ENCODE data around the gene SLC4A1.
"Not testable (repeated sequence)": the region's sequence is repeated elsewhere in the genome, so short reads cannot be mapped to it uniquely, and the experiment has no call there.

The SLC4A1 gene

GRCh38 chr17:44255915-44256314 lies 12.0 kb downstream of the SLC4A1 start:
- no peak for DNase-seq

DNA sequence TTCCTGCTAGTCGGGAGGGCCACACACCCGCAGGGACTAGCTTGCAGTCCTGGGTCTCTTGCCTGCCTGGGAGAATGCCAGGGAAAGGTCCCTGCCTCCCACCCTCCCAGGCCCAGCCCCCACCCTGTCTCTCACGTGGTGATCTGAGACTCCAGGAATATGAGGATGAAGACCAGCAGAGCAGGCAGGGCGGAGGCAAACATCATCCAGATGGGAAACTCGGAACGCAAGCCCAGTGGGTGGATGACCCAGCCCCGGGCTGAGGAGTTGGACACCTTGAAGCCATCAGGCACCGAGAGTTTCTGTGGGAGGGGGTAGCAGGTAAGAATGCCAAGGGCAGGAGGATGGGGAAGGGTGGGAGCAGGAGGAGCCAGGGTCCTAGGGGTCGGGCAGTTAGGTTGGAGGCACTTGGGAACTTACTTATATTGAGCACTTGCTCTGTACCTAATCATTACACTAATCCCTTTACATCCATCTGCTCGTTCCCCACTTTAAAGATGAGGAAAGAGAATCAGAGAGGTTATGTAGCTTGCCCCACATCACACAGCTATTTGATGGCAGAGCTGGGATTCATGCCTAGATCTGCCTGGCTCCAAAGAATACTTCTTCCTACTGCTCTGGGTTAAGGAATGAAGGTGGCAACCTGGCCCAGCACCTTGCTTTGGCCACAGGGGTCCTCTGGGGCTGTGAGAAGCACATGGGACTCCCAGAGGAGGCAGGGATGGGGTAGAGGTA lies 13.4 kb downstream of the SLC4A1 start:
- DNase-seq: no peak

GRCh38 chr17:44253006-44253405 lies 14.9 kb downstream of the SLC4A1 start:
- no peak for DNase-seq

GRCh38 chr17:44251062-44251461 lies 16.9 kb downstream of the SLC4A1 start:
- no peak for DNase-seq

DNA sequence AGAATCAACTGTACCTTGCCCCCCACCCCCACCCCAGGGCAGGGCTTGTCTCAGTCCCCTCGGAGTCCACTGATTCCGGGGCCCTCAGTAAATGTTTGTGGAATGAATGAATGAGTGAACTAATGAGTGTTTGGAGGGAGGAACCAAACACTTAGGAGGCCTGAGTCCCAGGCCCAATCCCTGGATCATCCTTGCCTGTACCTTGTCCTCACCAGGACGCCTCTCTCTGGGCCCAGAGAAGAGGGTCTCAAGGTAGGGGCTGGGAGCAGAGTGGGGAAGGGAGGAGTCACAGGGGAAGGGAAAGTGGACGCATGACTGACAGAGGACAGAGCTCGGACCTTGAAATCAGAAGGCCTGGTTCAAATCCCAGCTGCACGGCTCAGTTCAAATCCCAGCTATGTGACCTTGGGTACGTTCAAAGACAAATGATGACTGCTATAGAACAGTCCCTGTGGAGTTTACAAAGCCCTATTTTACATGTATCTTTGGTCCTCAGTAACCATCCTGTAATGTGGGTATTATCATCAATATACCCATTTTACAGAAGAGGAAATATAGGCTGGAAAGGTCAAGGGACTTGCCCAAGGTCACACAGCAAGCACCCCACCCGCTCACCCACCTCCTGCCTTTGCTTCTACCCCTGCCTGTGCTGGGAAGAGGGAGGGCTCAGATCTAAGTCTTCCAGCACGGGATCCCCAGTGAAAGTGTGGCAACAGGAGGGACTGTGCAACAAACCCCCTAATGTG lies 18.3 kb downstream of the SLC4A1 start:
- no peak for DNase-seq

DNA sequence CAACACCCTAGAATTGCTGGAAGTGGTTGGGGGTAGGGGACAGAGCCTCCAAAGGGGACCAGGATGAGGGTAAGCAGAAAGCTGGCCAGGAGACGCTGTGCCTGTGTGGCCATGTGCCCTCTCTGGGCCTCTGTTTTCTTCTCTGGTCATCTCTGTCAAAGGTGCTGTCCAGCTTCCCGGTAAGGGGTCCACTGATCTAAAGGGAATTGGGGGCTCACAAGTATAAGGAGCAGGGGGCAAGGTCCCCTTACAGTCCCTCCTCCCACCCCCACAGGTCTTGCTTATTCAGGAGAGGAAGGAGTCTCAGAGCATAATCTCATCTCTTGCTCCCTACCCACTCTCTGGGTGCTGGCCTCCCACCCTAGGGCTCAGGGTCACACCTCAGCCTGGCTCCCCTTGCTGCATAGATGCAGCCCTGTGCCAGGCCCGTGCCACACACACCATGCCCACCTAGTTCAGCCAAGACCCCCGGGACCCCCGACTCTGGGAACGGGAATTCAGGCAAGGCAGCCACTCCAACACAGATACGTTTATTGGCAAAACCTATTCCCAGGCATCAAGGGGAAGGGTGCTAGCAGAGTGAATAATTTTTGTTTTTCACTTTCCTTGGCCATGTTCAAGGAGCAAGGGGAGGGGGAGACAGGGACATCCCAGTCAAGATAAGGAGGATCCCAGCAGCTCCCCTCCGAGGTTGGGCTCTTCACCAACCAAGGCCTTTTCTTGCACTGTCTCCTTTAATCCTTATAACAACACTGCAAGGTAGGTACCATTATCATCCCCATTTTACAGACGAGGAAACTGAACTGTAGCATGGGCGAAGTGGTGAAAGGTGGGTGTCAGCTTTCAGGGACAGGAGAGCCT lies 19.8 kb downstream of the SLC4A1 start:
- no peak for DNase-seq

- no peak for DNase-seq
Measured at GRCh38 chr17:44247440-44247841, 20.5 kb downstream of the SLC4A1 start.

DNA sequence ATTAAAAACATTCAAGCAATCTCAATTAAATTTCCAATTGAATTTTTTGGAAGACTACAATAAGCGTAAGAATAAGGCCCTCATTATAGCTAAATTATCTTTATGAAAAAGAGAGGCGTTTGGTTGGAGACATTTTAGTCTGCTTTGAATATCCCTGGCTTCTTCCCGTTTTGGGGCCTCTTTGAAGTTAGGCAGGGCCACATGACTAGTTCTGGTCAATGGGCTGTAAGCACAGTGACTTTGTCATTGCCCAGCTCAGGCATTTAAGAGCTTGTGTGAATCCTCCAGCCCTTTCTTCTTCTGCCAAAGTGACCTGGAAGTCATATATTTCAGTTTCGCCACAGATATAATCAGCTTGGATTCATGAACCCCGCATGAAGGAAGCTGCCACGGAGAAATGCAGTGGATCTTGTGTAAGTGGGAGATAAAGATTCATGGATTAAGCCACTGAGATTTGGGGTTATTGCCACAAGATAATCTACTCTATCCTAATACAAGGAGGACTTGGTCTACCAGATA lies 26.8 kb downstream of the SLC4A1 start:
- no peak for DNase-seq

- DNase-seq: not testable (repeated sequence)
Measured at GRCh38 chr17:44237886-44238285, 30.0 kb downstream of the SLC4A1 start.

- no peak for DNase-seq
Measured at GRCh38 chr17:44236444-44236991, 31.4 kb downstream of the SLC4A1 start.

DNA sequence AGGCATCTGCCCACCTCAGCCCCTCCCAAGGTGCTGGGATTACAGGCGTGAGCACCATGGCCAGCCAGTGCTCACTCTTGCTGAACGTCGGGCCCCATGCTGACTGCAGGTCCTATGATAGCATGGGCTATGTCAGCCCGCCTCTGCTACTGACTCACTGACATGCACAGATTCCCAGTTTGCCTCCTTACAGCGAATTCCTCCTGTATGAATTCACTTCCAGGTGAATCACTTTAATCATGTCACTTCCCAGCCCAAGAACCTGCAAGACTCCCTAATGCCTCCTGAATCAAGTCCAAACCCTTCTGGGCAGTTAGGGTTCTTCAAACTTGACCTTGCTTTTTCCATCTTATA lies 32.4 kb downstream of the SLC4A1 start:
- DNase-seq: peak; percentile 30

GRCh38 chr17:44233582-44233981 lies 34.4 kb downstream of the SLC4A1 start:
- DNase-seq: no peak

GRCh38 chr17:44232061-44232460 lies 35.9 kb downstream of the SLC4A1 start:
- no peak for DNase-seq

DNA sequence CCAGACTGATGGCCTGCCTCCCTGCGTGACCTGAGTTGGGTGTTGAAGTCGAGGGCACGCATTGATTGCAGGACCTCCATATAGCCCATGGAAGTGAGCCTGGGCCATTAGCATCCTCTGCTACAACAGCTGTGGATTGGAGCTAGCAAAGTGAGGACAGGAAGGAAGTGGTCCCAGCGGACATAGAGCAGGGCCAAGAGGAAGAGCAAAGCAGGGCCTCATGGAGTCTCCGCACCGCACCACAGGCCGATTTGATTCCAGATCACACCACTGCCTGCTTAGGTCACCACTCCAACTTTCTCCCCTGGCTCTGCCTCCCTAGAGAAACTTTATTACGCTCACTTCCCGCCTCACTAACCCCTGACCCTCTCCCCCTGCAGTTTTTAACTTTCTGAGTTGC lies 37.8 kb downstream of the SLC4A1 start:
- DNase-seq: no peak

DNA sequence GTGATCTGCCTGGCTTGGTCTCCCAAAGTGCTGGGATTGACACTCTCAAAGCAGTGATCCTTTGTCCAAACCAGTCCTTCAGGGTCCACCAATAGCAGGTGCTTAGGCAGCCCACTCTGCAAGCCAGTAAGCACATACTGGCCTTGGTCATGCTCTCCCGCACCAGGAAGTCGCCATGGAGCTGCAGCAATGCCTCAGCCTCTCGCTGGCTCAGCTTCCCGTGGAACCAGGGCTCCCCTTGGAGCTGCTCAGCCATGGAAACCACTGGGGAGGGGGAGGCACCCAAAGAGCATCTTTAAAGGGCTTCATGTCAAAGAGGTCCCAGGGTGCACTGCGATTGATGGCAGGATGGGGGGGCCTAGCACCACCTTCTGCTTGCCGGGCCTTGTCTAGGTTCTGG lies 38.8 kb downstream of the SLC4A1 start:
- DNase-seq: no peak

- peak; percentile 33 for DNase-seq
Measured at GRCh38 chr17:44223541-44224071, 44.3 kb downstream of the SLC4A1 start.

- peak; percentile 79 for DNase-seq
Measured at GRCh38 chr17:44222112-44222869, 45.6 kb downstream of the SLC4A1 start.

DNA sequence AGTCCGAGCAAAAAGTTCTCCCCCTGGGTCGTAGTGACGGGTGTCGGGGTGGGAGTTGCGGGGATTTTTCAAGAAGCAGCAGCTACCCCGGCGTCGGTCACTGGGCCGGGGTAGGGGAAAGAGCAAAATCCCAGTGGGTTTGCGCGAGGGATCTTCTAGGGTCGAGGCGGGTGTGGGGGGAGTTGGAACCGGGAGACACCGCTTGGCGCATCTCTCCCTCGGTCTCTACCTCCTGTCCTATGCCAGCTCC lies 46.1 kb downstream of the SLC4A1 start:
- no peak for DNase-seq

DNA sequence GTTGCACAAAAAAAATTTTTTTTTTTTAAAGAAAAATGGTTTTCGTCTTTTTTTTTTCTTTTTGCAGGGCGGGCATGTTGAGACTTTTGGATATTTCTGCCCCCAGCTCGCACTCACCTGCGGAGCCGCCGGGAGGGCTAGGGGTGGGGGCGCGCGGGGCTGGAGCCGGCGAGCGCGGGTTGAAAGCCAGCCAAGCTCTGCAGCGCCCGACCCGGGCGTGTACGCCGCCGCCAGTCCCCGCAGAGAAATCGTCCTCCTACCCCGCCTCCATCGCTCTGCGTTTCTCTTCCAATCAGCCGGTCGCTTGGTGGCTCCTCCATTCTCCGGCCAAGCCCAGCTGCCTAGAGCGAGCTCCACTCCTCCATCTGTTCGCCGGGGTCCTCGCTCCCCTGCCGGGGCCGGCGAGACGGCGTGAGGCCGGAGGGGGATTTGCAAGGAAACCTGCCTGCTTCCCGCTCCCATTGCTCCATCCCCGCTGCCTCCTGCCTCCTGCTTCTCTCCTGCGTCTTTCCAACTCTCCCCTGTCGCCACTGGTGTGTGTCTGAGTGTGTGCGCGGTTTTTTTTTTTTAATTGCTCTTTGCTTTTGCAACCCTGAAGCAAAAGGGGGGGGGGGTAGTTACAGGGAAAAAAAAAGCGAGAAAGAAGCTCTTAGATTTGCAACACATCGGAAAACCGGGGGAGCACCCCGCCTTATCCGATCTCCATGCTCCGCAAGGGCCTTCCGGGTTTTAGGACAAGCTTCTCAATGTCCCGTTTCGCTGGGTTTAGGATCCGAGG lies 46.7 kb downstream of the SLC4A1 start:
- peak; percentile 82 for DNase-seq

- DNase-seq: peak; percentile 62
Measured at GRCh38 chr17:44220213-44221083, 47.5 kb downstream of the SLC4A1 start.
